GM18498 (cell line): ENCODE results near the gene KIR2DL3.

Source experiments
- ATAC-seq: cut with Tn5 transposase; IDR thresholded peaks from one replicate; pipeline ENCODE4 v1.9.1; 2021; ENCODE audit warnings: mild to moderate bottlenecking, moderate library complexity; ENCODE audit not compliant: unreplicated experiment

The KIR2DL3 gene

GRCh38 chr19:54790711-54791110 lies 52.4 kb downstream of the KIR2DL3 start:
- no peak for ATAC-seq

GRCh38 chr19:54791476-54791875 lies 53.2 kb downstream of the KIR2DL3 start:
- no peak for ATAC-seq

- no peak for ATAC-seq
Measured at GRCh38 chr19:54792814-54793213, 54.5 kb downstream of the KIR2DL3 start.

GRCh38 chr19:54795758-54796157 lies 57.4 kb downstream of the KIR2DL3 start:
- ATAC-seq = no peak
